Uterus (tissue), 4 donors: ENCODE measurements around the gene NUP153. TPM values are rescaled to one million over a fixed set of nuclear protein-coding genes. Genes with fewer than 3 reads are reported as not detected.

Experiments used
- DNase-seq, 2 donors: peaks; one replicate each; pipeline ENCODE4 v3.0.0-alpha.2; 2019 to 2020
- H3K27ac ChIP-seq, 2 donors: fragments of 200-600 bp; sonication (generic); 1 replicate in 1 of 2; 2 replicates in 1 of 2; pipeline ENCODE4 v1.5.1; 2016 to 2018
- H3K27me3 ChIP-seq, 2 donors: fragments of 200-600 bp; sonication (generic); one replicate each; pipeline ENCODE4 v1.5.1; 2018 to 2019; ENCODE audit warnings: control low read depth in 1 of 2
- H3K36me3 ChIP-seq, 2 donors: fragments of 200-600 bp; sonication (generic); one replicate each; pipeline ENCODE4 v1.5.1; 2019; ENCODE audit warnings: control low read depth in 1 of 2
- H3K4me1 ChIP-seq, 2 donors: fragments of 200-600 bp; sonication (generic); one replicate each; pipeline ENCODE4 v1.5.1; 2018 to 2019; ENCODE audit warnings: control low read depth in 1 of 2
- H3K4me3 ChIP-seq, 2 donors: fragments of 200-600 bp; sonication (generic); 1 replicate in 1 of 2; 2 replicates in 1 of 2; pipeline ENCODE4 v1.5.1; 2018 to 2019; ENCODE audit warnings: mild to moderate bottlenecking in 1 of 2
- H3K9me3 ChIP-seq, 2 donors: fragments of 200-600 bp; sonication (generic); one replicate each; pipeline ENCODE4 v1.5.1; 2019; ENCODE audit warnings: control low read depth in 1 of 2
- POLR2A ChIP-seq, 2 donors: fragments of 450-650 bp; IDR thresholded peaks; one replicate each; pipeline ENCODE4 v1.6.1; 2016; ENCODE audit warnings: antibody characterized with exemption in 2 of 2, mild to moderate bottlenecking in 1 of 2, moderate library complexity in 1 of 2
- intact Hi-C: fragments of 100-400 bp; cut with DNase I; formaldehyde crosslinking; loops from one replicate; pipeline ENCODE4 v1.15.1; 2023; ENCODE audit warnings: low total_unique reads
- total RNA-seq, 4 donors: library from RNA; depleted of rRNA in 3 of 4; stranded (reverse); fragments of >200 nt in 3 of 4; gene quantifications; one replicate each; pipeline versions ENCODE4 v1.1.0 to v1.2.4, GENCODE V29; 2014 to 2023
- TF ChIP-seq, protein P1 (sequence below), 4 experiments: fragments of 200-600 bp in 2 of 4; fragments of 450-650 bp in 2 of 4; sonication (generic) in 2 of 4; IDR thresholded peaks; one replicate each; pipeline ENCODE4 v1.5.1; 2016 to 2019; ENCODE audit warnings: antibody characterized with exemption in 4 of 4, mild to moderate bottlenecking in 2 of 4, moderate library complexity in 1 of 4
- donor health status: DM: yes; HTN: yes; CAD: no.

Gene NUP153
- total RNA-seq, 4 donors from 2014 or later = 14.1 to 55.1 (median 48.4) TPM

DNA sequence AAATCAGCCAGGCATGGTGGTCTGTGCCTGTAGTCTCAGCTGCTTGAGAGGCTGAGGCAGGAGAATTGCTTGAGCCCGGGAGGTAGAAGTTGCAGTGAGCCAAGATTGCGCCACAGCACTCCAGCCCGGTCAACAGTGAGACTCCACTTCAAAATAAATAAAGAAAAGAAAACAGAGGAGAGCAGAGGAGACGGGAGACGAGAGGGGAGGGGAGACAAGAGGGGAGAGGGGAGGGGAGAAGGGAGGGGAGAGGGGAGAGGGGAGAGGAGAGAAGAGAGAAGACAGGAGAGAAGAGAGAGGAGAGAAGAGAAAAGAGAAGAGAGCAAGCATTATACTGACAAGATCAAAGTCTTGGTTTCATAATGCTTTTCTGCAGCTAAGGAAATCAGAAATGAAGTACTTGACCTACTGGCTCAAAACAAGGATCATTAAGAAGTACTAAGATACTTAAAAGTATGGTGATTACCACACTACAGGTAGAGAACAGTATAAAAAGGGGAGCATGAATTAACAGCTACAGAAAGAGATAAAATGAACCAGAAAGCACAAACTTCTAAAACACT is 76.1 kb downstream of the NUP153 start:
- Histone ChIP-seq H3K4me3 (no peak overlapping the region), H3K27ac (no peak overlapping the region), H3K36me3 (no peaks in the 10 kb centered on the region), H3K9me3 (no peaks in the 10 kb centered on the region), H3K4me1 (no peaks in the 10 kb centered on the region), H3K27me3 (no peaks in the 10 kb centered on the region)
- TF ChIP-seq, protein P1, sequence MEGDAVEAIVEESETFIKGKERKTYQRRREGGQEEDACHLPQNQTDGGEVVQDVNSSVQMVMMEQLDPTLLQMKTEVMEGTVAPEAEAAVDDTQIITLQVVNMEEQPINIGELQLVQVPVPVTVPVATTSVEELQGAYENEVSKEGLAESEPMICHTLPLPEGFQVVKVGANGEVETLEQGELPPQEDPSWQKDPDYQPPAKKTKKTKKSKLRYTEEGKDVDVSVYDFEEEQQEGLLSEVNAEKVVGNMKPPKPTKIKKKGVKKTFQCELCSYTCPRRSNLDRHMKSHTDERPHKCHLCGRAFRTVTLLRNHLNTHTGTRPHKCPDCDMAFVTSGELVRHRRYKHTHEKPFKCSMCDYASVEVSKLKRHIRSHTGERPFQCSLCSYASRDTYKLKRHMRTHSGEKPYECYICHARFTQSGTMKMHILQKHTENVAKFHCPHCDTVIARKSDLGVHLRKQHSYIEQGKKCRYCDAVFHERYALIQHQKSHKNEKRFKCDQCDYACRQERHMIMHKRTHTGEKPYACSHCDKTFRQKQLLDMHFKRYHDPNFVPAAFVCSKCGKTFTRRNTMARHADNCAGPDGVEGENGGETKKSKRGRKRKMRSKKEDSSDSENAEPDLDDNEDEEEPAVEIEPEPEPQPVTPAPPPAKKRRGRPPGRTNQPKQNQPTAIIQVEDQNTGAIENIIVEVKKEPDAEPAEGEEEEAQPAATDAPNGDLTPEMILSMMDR (IDR thresholded peaks at IDR 0.05) = no peak
- TF ChIP-seq POLR2A (IDR thresholded peaks at IDR 0.05) = no peak
- intact Hi-C loops = no loop called here
- no peak for DNase-seq

DNA sequence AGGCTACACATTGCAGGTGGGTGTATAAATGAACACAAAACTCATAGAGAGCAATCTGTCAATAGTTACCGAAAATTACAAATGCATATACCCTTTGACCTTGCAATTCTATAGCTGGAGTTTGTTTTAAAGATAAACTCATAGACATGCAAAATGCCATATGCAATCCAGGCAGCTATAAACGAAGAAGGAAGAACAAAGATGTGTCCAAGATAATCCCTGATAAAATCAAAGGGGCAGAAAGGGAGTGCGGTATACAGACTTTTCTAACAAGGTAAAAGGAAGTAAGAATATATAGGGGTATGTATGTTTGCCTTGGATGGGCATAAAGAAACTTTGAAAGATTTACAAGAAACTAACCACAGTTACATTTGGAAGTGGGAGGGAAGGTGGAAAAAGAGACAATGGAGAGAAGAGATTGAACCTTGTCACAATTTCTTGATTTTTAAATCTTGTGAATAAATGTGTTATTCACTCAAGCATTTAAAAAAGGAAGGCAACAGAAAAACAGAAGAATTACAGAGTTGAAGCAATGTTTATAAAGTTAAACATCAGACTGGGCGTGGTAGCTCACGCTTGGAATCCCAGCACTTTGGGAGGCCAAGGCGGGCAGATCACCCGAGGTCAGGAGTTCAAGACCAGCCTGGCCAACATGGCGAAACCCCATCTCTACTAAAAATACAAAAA is 76.8 kb downstream of the NUP153 start:
- H3K36me3 ChIP-seq = no peaks in the 10 kb centered on the region
- intact Hi-C loops = no loop called here
- TF ChIP-seq, protein P1 (IDR thresholded peaks at IDR 0.05) = no peak
- TF ChIP-seq POLR2A (IDR thresholded peaks at IDR 0.05) = no peak

DNA sequence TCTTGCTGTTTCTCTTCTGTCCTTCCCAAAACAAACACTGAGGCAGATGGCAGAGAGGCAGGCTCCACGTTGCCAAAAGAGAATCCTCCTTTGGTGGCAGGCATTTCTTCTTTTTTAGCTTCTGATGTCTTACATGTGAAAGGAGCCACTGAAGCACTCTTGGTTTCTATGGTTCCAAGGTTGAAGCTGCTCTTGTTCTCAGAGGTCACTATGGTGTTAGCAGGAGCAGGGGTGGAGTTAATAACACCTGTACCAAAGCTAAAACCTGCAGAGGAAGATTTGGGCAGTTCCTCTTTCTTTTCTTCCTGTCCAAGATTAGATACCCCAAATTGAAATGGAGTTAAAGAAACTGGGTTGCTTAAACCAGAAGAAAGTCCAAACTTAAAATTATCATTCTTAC is 77.9 kb downstream of the NUP153 start:
- Histone ChIP-seq H3K4me3 (no peak overlapping the region), H3K9me3 (no peaks in the 10 kb centered on the region), H3K27ac (no peak overlapping the region), H3K36me3 (no peaks in the 10 kb centered on the region), H3K27me3 (no peaks in the 10 kb centered on the region), H3K4me1 (no peaks in the 10 kb centered on the region)
- intact Hi-C loops = no loop called here
- no peak for DNase-seq
- no peak for TF ChIP-seq POLR2A (IDR thresholded peaks at IDR 0.05)
- TF ChIP-seq, protein P1 (IDR thresholded peaks at IDR 0.05) = no peak

More for the DNA sequence above, 76.8 kb downstream of the NUP153 start:
- no peak for DNase-seq
- H3K4me3 ChIP-seq = no peak overlapping the region
- no peaks in the 10 kb centered on the region for H3K9me3 ChIP-seq
- no peaks in the 10 kb centered on the region for H3K27me3 ChIP-seq
- H3K4me1 ChIP-seq = no peaks in the 10 kb centered on the region
- H3K27ac ChIP-seq = no peak overlapping the region

GRCh38 chr6:17624396-17624795 is 82.3 kb downstream of the NUP153 start:
- Histone ChIP-seq H3K27me3 (no peaks in the 10 kb centered on the region), H3K4me1 (no peaks in the 10 kb centered on the region), H3K9me3 (no peaks in the 10 kb centered on the region), H3K4me3 (no peak overlapping the region), H3K27ac (no peak overlapping the region), H3K36me3 (no peaks in the 10 kb centered on the region)
- DNase-seq = no peak
- TF ChIP-seq POLR2A (IDR thresholded peaks at IDR 0.05) = no peak
- TF ChIP-seq, protein P1 (IDR thresholded peaks at IDR 0.05) = no peak
- intact Hi-C loops = no loop called here

- Histone ChIP-seq H3K4me1 (no peaks in the 10 kb centered on the region), H3K27ac (no peak overlapping the region), H3K9me3 (no peaks in the 10 kb centered on the region), H3K27me3 (no peaks in the 10 kb centered on the region), H3K4me3 (no peak overlapping the region), H3K36me3 (no peaks in the 10 kb centered on the region)
- intact Hi-C loops = no loop called here
- TF ChIP-seq, protein P1 (IDR thresholded peaks at IDR 0.05) = no peak
- no peak for TF ChIP-seq POLR2A (IDR thresholded peaks at IDR 0.05)
- DNase-seq = no peak
These were observed 84.6 kb downstream of the NUP153 start for GRCh38 chr6:17622144-17622543.
